NOMO-1 (cell line): ENCODE results near the gene ATP2B2.

Source experiments
- DNase-seq, 2 experiments: peaks; one replicate each; lab custom pipeline; 2025; ENCODE audit not compliant: unreplicated experiment in 2 of 2; lab: John Stamatoyannopoulos, UW

The ATP2B2 gene

GRCh38 chr3:10512687-10513086 lies 7.3 kb upstream of the ATP2B2 start:
- DNase-seq: no peak

GRCh38 chr3:10511809-10512494 lies 6.6 kb upstream of the ATP2B2 start:
- DNase-seq: no peak

GRCh38 chr3:10510743-10511432 lies 5.5 kb upstream of the ATP2B2 start:
- DNase-seq: no peak

- DNase-seq: no peak
These were observed 4.8 kb upstream of the ATP2B2 start for GRCh38 chr3:10510086-10510742.

- DNase-seq: no peak
These were observed 3.9 kb upstream of the ATP2B2 start for GRCh38 chr3:10509325-10509724.

- DNase-seq: no peak
These were observed 3.4 kb upstream of the ATP2B2 start for GRCh38 chr3:10508619-10509260.

GRCh38 chr3:10508235-10508618 lies 2.8 kb upstream of the ATP2B2 start:
- no peak for DNase-seq

- DNase-seq: no peak
These were observed 1.9 kb upstream of the ATP2B2 start for GRCh38 chr3:10507331-10507730.

GRCh38 chr3:10506696-10507095 lies 1.3 kb upstream of the ATP2B2 start:
- no peak for DNase-seq

GRCh38 chr3:10505791-10506585 lies 602 bp upstream of the ATP2B2 start:
- DNase-seq: no peak

GRCh38 chr3:10504171-10505049 lies 976 bp downstream of the ATP2B2 start:
- DNase-seq: no peak

- DNase-seq: no peak
These were observed 2.1 kb downstream of the ATP2B2 start for GRCh38 chr3:10503217-10503796.

GRCh38 chr3:10502185-10502880 lies 3.1 kb downstream of the ATP2B2 start:
- no peak for DNase-seq

- no peak for DNase-seq
These were observed 3.7 kb downstream of the ATP2B2 start for GRCh38 chr3:10501664-10502052.

GRCh38 chr3:10500717-10501663 lies 4.4 kb downstream of the ATP2B2 start:
- no peak for DNase-seq

- no peak for DNase-seq
These were observed 7.1 kb downstream of the ATP2B2 start for GRCh38 chr3:10498271-10498670.

- no peak for DNase-seq
These were observed 7.9 kb downstream of the ATP2B2 start for GRCh38 chr3:10497439-10497838.
